Naive B cell (primary cell): ENCODE data around the gene KIRREL3. TPM values are rescaled to one million over a fixed set of nuclear protein-coding genes. Genes with fewer than 3 reads are reported as not detected.

Source experiments
- ATAC-seq, 2 donors: fragments of 150-1000 bp; cut with Tn5 transposase; 2 replicates each; pipeline ENCODE4 v1.10.0; 2021; ENCODE audit warnings: low read depth in 2 of 2, mild to moderate bottlenecking in 2 of 2, moderate library complexity in 2 of 2
- DNase-seq: peaks from one replicate; pipeline ENCODE4 v3.0.0; 2022
- H3K27ac Mint-ChIP-seq, 6 donors: one replicate each; pipeline ENCODE4 v1.8.0; 2020 to 2022; ENCODE audit warnings: mild to moderate bottlenecking in 6 of 6, mixed read lengths in 6 of 6, moderate library complexity in 5 of 6, inconsistent platforms in 2 of 6
- H3K27me3 Mint-ChIP-seq, 3 donors: one replicate each; pipeline ENCODE4 v1.8.0; 2021 to 2022; ENCODE audit warnings: mixed read lengths in 3 of 3, mild to moderate bottlenecking in 1 of 3
- H3K36me3 Mint-ChIP-seq, 2 donors: one replicate each; pipeline ENCODE4 v1.8.0; 2020 to 2022; ENCODE audit warnings: mixed read lengths in 2 of 2, inconsistent platforms in 1 of 2, mild to moderate bottlenecking in 1 of 2
- H3K4me1 Mint-ChIP-seq, 3 donors: one replicate each; pipeline ENCODE4 v1.8.0; 2020 to 2022; ENCODE audit warnings: mixed read lengths in 3 of 3, inconsistent platforms in 1 of 3, mild to moderate bottlenecking in 1 of 3, moderate library complexity in 1 of 3
- H3K4me3 Mint-ChIP-seq, 8 donors: one replicate each; pipeline ENCODE4 v1.8.0; 2020 to 2022; ENCODE audit warnings: mild to moderate bottlenecking in 8 of 8, mixed read lengths in 8 of 8, moderate library complexity in 8 of 8, inconsistent platforms in 2 of 8
- H3K9me3 Mint-ChIP-seq, 7 donors: one replicate each; pipeline ENCODE4 v1.8.0; 2020 to 2022; ENCODE audit warnings: mixed read lengths in 7 of 7, mild to moderate bottlenecking in 5 of 7, inconsistent platforms in 2 of 7, moderate library complexity in 1 of 7
- polyA plus RNA-seq, 6 donors: library from polyadenylated mRNA; unstranded; fragments of 300-500 nt; fragmentation: Illumina TruSeq; gene quantifications; one replicate each; pipeline ENCODE4 v1.2.3, GENCODE V29; 2021; ENCODE audit warnings: low read depth in 6 of 6

KIRREL3 gene
- polyA plus RNA-seq, 6 donors from 2014 or later = not detected

- DNase-seq (no peak), ATAC-seq (no peak)
- no peaks in the 10 kb centered on the region for H3K36me3 Mint-ChIP-seq
- H3K9me3 Mint-ChIP-seq = no peaks in the 10 kb centered on the region
- no peak overlapping the region for H3K4me3 Mint-ChIP-seq
- peaks cover 0 to 19% (median 15%) of the 10 kb centered on the region in 3 donors for H3K27me3 Mint-ChIP-seq
- H3K4me1 Mint-ChIP-seq = no peaks in the 10 kb centered on the region
- no peak overlapping the region for H3K27ac Mint-ChIP-seq
These were observed 463.1 kb downstream of the KIRREL3 start for GRCh38 chr11:126537492-126537891.

- ATAC-seq (no peak), DNase-seq (no peak)
- H3K27ac Mint-ChIP-seq = no peak overlapping the region
- peaks cover 0 to 26% (median 12%) of the 10 kb centered on the region in 3 donors for H3K27me3 Mint-ChIP-seq
- H3K9me3 Mint-ChIP-seq = peaks cover 0 to 3% (median 0%) of the 10 kb centered on the region in 7 donors
- H3K4me1 Mint-ChIP-seq = no peaks in the 10 kb centered on the region
- H3K36me3 Mint-ChIP-seq = no peaks in the 10 kb centered on the region
- no peak overlapping the region for H3K4me3 Mint-ChIP-seq
These were observed 466.3 kb downstream of the KIRREL3 start for GRCh38 chr11:126534141-126534805.

- DNase-seq (no peak), ATAC-seq (no peak)
- Mint-ChIP-seq H3K27me3 (peaks cover 0 to 28% (median 11%) of the 10 kb centered on the region in 3 donors), H3K9me3 (peaks cover 0 to 3% (median 0%) of the 10 kb centered on the region in 7 donors), H3K4me1 (no peaks in the 10 kb centered on the region), H3K36me3 (no peaks in the 10 kb centered on the region), H3K4me3 (peak overlapping the region in 1 of 8 donors; percentile 18), H3K27ac (no peak overlapping the region)
These were observed 467.0 kb downstream of the KIRREL3 start for GRCh38 chr11:126533560-126533959.

- H3K9me3 Mint-ChIP-seq = peaks cover 0 to 3% (median 0%) of the 10 kb centered on the region in 7 donors
- ATAC-seq = no peak
- no peak overlapping the region for H3K4me3 Mint-ChIP-seq
- H3K4me1 Mint-ChIP-seq = no peaks in the 10 kb centered on the region
- no peak for DNase-seq
- no peak overlapping the region for H3K27ac Mint-ChIP-seq
- no peaks in the 10 kb centered on the region for H3K36me3 Mint-ChIP-seq
- H3K27me3 Mint-ChIP-seq = peaks cover 0 to 27% (median 5%) of the 10 kb centered on the region in 3 donors
These were observed 470.2 kb downstream of the KIRREL3 start for GRCh38 chr11:126530416-126530815.

- H3K27me3 Mint-ChIP-seq = peaks cover 0 to 27% (median 6%) of the 10 kb centered on the region in 3 donors
- no peaks in the 10 kb centered on the region for H3K36me3 Mint-ChIP-seq
- DNase-seq (no peak), ATAC-seq (no peak)
- peaks cover 0 to 3% (median 0%) of the 10 kb centered on the region in 7 donors for H3K9me3 Mint-ChIP-seq
- no peaks in the 10 kb centered on the region for H3K4me1 Mint-ChIP-seq
- H3K4me3 Mint-ChIP-seq = no peak overlapping the region
- no peak overlapping the region for H3K27ac Mint-ChIP-seq
These were observed 471.5 kb downstream of the KIRREL3 start for GRCh38 chr11:126529037-126529436.

GRCh38 chr11:126528075-126528474 lies 472.5 kb downstream of the KIRREL3 start:
- H3K27me3 Mint-ChIP-seq = peaks cover 5 to 27% (median 10%) of the 10 kb centered on the region in 3 donors
- no peak overlapping the region for H3K4me3 Mint-ChIP-seq
- H3K27ac Mint-ChIP-seq = no peak overlapping the region
- H3K4me1 Mint-ChIP-seq = no peaks in the 10 kb centered on the region
- peaks cover 0 to 3% (median 0%) of the 10 kb centered on the region in 7 donors for H3K9me3 Mint-ChIP-seq
- no peaks in the 10 kb centered on the region for H3K36me3 Mint-ChIP-seq
- ATAC-seq (no peak), DNase-seq (no peak)

GRCh38 chr11:126527651-126528050 lies 472.9 kb downstream of the KIRREL3 start:
- no peaks in the 10 kb centered on the region for H3K36me3 Mint-ChIP-seq
- H3K27ac Mint-ChIP-seq = no peak overlapping the region
- H3K27me3 Mint-ChIP-seq = peaks cover 9 to 26% (median 10%) of the 10 kb centered on the region in 3 donors
- DNase-seq (no peak), ATAC-seq (no peak)
- H3K4me3 Mint-ChIP-seq = no peak overlapping the region
- peaks cover 0 to 3% (median 0%) of the 10 kb centered on the region in 7 donors for H3K9me3 Mint-ChIP-seq
- H3K4me1 Mint-ChIP-seq = no peaks in the 10 kb centered on the region

- ATAC-seq = no peak
- H3K27ac Mint-ChIP-seq = no peak overlapping the region
- H3K9me3 Mint-ChIP-seq = no peaks in the 10 kb centered on the region
These were observed 474.1 kb downstream of the KIRREL3 start for GRCh38 chr11:126526471-126526870.

GRCh38 chr11:126525702-126526101 lies 474.9 kb downstream of the KIRREL3 start:
- no peak overlapping the region for H3K4me3 Mint-ChIP-seq
- peaks cover 10 to 17% (median 17%) of the 10 kb centered on the region in 3 donors for H3K27me3 Mint-ChIP-seq
- no peaks in the 10 kb centered on the region for H3K4me1 Mint-ChIP-seq
- no peak for ATAC-seq
- DNase-seq = no peak
- H3K9me3 Mint-ChIP-seq = no peaks in the 10 kb centered on the region
- H3K27ac Mint-ChIP-seq = no peak overlapping the region
- H3K36me3 Mint-ChIP-seq = no peaks in the 10 kb centered on the region

More at GRCh38 chr11:126526471-126526870, 474.1 kb downstream of the KIRREL3 start:
- H3K36me3 Mint-ChIP-seq = no peaks in the 10 kb centered on the region
- DNase-seq = no peak
- no peak overlapping the region for H3K4me3 Mint-ChIP-seq
- no peaks in the 10 kb centered on the region for H3K4me1 Mint-ChIP-seq
- peaks cover 10 to 21% (median 17%) of the 10 kb centered on the region in 3 donors for H3K27me3 Mint-ChIP-seq

GRCh38 chr11:126525216-126525615 lies 475.4 kb downstream of the KIRREL3 start:
- Mint-ChIP-seq H3K4me1 (no peaks in the 10 kb centered on the region), H3K36me3 (no peaks in the 10 kb centered on the region), H3K4me3 (no peak overlapping the region), H3K27ac (no peak overlapping the region), H3K27me3 (peaks cover 10 to 22% (median 17%) of the 10 kb centered on the region in 3 donors), H3K9me3 (no peaks in the 10 kb centered on the region)
- ATAC-seq (no peak), DNase-seq (no peak)

GRCh38 chr11:126523441-126524205 lies 476.9 kb downstream of the KIRREL3 start:
- H3K27me3 Mint-ChIP-seq = peaks cover 13 to 20% (median 17%) of the 10 kb centered on the region in 3 donors
- H3K36me3 Mint-ChIP-seq = no peaks in the 10 kb centered on the region
- H3K27ac Mint-ChIP-seq = no peak overlapping the region
- DNase-seq = no peak
- H3K9me3 Mint-ChIP-seq = no peaks in the 10 kb centered on the region
- H3K4me1 Mint-ChIP-seq = no peaks in the 10 kb centered on the region
- no peak for ATAC-seq
- H3K4me3 Mint-ChIP-seq = no peak overlapping the region

- no peak overlapping the region for H3K4me3 Mint-ChIP-seq
- H3K27me3 Mint-ChIP-seq = peaks cover 15 to 17% (median 16%) of the 10 kb centered on the region in 3 donors
These were observed 478.0 kb downstream of the KIRREL3 start for GRCh38 chr11:126522606-126523005.

GRCh38 chr11:126522152-126522551 lies 478.4 kb downstream of the KIRREL3 start:
- H3K27me3 Mint-ChIP-seq = peaks cover 13 to 17% (median 15%) of the 10 kb centered on the region in 3 donors
- no peaks in the 10 kb centered on the region for H3K4me1 Mint-ChIP-seq
- H3K27ac Mint-ChIP-seq = no peak overlapping the region
- no peaks in the 10 kb centered on the region for H3K36me3 Mint-ChIP-seq
- no peaks in the 10 kb centered on the region for H3K9me3 Mint-ChIP-seq
- no peak overlapping the region for H3K4me3 Mint-ChIP-seq
- ATAC-seq (no peak), DNase-seq (no peak)

More at GRCh38 chr11:126522606-126523005, 478.0 kb downstream of the KIRREL3 start:
- H3K9me3 Mint-ChIP-seq = no peaks in the 10 kb centered on the region
- ATAC-seq (no peak), DNase-seq (no peak)
- H3K4me1 Mint-ChIP-seq = no peaks in the 10 kb centered on the region
- H3K36me3 Mint-ChIP-seq = no peaks in the 10 kb centered on the region
- H3K27ac Mint-ChIP-seq = peak overlapping the region in 1 of 6 donors; percentile 50

GRCh38 chr11:126521196-126521595 lies 479.4 kb downstream of the KIRREL3 start:
- ATAC-seq (no peak), DNase-seq (no peak)
- H3K27ac Mint-ChIP-seq = no peak overlapping the region
- peaks cover 13 to 25% (median 15%) of the 10 kb centered on the region in 3 donors for H3K27me3 Mint-ChIP-seq
- H3K4me3 Mint-ChIP-seq = no peak overlapping the region
- no peaks in the 10 kb centered on the region for H3K36me3 Mint-ChIP-seq
- no peaks in the 10 kb centered on the region for H3K4me1 Mint-ChIP-seq
- peaks cover 0 to 1% (median 0%) of the 10 kb centered on the region in 7 donors for H3K9me3 Mint-ChIP-seq
